PFSK-1 (cell line): Measurements from ENCODE around the gene HEMK1.

Experiments
- FOXP2 ChIP-seq: optimal IDR thresholded peaks from 2 replicates; pipeline ENCODE3; 2011; ENCODE audit warnings: borderline replicate concordance, control low read depth, inconsistent platforms; ENCODE audit not compliant: insufficient read depth; ENCODE audit errors: extremely low read length, extremely low read depth
- POLR2AphosphoS5 ChIP-seq: IDR thresholded peaks from 2 replicates; pipeline ENCODE4 v1.6.1; 2012; ENCODE audit warnings: low read depth, mild to moderate bottlenecking, control low read depth, low read length, moderate library complexity
- REST ChIP-seq, 2 experiments: IDR thresholded peaks; 2 replicates each; pipeline versions ENCODE4 v1.6.1 to v1.8.0; 2011 to 2012; ENCODE audit warnings: low read depth in 2 of 2, low read length in 2 of 2, control low read depth in 1 of 2, inconsistent platforms in 1 of 2, mild to moderate bottlenecking in 1 of 2, moderate library complexity in 1 of 2; ENCODE audit not compliant: insufficient read depth in 1 of 2
- SIN3A ChIP-seq: IDR thresholded peaks from 2 replicates; pipeline ENCODE4 v1.6.1; 2012; ENCODE audit warnings: mild to moderate bottlenecking, low read length, moderate library complexity, borderline replicate concordance; ENCODE audit not compliant: insufficient read depth
- TAF1 ChIP-seq: IDR thresholded peaks from 2 replicates; pipeline ENCODE4 v1.6.1; 2012; ENCODE audit warnings: low read length, control low read depth, borderline replicate concordance; ENCODE audit not compliant: insufficient read depth

Gene HEMK1

GRCh38 chr3:50532062-50532705 is 37.1 kb upstream of the HEMK1 start:
- TF ChIP-seq SIN3A (no peak), FOXP2 (no peak), TAF1 (no peak), REST (IDR thresholded peaks at IDR 0.05; ENCODE audit: insufficient read depth in 1 of 2, low read depth in 2 of 2, low read length in 2 of 2) (no peak), POLR2AphosphoS5 (no peak)

GRCh38 chr3:50533316-50533715 is 36.0 kb upstream of the HEMK1 start:
- no peak for TF ChIP-seq REST (IDR thresholded peaks at IDR 0.05; ENCODE audit: insufficient read depth in 1 of 2, low read depth in 2 of 2, low read length in 2 of 2)

- TF ChIP-seq SIN3A (no peak), REST (IDR thresholded peaks at IDR 0.05; ENCODE audit: insufficient read depth in 1 of 2, low read depth in 2 of 2, low read length in 2 of 2) (no peak), POLR2AphosphoS5 (no peak), FOXP2 (no peak), TAF1 (no peak)
Measured at GRCh38 chr3:50533807-50534461, 35.4 kb upstream of the HEMK1 start.

- TF ChIP-seq REST (IDR thresholded peaks at IDR 0.05; ENCODE audit: insufficient read depth in 1 of 2, low read depth in 2 of 2, low read length in 2 of 2) (no peak), SIN3A (no peak), FOXP2 (no peak), TAF1 (no peak), POLR2AphosphoS5 (no peak)
Measured at GRCh38 chr3:50534681-50535330, 34.5 kb upstream of the HEMK1 start.
